ENCODE results near the gene ZC3H7B.
"Not testable (repeated sequence)": the region's sequence is repeated elsewhere in the genome, so short reads cannot be mapped to it uniquely, and the experiment has no call there.

The ZC3H7B gene, protein sequence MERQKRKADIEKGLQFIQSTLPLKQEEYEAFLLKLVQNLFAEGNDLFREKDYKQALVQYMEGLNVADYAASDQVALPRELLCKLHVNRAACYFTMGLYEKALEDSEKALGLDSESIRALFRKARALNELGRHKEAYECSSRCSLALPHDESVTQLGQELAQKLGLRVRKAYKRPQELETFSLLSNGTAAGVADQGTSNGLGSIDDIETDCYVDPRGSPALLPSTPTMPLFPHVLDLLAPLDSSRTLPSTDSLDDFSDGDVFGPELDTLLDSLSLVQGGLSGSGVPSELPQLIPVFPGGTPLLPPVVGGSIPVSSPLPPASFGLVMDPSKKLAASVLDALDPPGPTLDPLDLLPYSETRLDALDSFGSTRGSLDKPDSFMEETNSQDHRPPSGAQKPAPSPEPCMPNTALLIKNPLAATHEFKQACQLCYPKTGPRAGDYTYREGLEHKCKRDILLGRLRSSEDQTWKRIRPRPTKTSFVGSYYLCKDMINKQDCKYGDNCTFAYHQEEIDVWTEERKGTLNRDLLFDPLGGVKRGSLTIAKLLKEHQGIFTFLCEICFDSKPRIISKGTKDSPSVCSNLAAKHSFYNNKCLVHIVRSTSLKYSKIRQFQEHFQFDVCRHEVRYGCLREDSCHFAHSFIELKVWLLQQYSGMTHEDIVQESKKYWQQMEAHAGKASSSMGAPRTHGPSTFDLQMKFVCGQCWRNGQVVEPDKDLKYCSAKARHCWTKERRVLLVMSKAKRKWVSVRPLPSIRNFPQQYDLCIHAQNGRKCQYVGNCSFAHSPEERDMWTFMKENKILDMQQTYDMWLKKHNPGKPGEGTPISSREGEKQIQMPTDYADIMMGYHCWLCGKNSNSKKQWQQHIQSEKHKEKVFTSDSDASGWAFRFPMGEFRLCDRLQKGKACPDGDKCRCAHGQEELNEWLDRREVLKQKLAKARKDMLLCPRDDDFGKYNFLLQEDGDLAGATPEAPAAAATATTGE

DNA sequence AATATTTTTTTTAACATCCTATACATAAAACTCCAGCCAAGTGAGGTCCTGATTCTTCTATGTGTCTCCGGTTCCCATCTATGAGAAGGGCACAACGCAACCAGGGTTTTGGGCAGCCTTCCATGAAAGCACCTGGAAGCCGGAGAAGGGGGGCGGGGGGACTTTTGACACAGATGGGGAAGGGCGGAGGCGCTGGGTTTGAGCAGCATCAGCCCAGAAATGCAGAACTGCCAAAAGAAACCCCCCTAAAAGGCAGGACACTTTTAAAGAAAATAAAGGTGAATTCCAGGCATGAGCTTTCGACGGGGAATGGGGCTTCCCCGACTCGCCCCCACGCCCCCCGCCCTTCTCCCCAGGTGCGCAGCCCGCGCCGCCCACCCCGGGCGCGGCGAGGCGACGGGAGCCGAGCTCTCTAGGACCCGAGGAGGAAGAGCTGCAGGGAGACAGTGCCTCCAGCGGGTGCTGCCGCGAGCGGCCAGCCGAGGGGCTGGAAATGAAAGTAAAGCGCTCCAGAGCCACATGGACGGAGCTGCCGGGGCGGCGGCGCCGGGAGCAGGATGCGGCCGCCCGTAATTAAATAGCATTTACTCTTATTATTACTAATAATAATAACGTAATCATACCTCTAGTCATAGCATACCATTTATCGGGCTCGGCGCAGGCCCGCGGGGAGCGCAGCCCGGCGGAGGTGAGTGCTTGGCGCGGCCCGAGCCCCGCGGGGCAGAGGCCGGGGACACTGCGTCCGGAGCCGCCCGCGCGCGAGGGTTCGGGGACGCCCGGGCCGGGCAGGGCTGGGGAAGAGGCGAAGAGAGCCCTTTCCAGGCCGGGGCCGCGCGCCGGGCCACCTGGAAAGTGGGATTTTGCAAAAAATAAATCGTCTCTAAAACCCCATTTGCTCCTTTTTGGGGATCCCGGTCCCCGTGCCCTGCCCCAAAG is at the start of gene ZC3H7B:
Gene ZC3H7B (plus strand): TSS at position 441 of the 936 bp plus-strand sequence. CDS start 19,136 bp downstream, outside the sequence.
- FAIRE-seq, result no peak

DNA sequence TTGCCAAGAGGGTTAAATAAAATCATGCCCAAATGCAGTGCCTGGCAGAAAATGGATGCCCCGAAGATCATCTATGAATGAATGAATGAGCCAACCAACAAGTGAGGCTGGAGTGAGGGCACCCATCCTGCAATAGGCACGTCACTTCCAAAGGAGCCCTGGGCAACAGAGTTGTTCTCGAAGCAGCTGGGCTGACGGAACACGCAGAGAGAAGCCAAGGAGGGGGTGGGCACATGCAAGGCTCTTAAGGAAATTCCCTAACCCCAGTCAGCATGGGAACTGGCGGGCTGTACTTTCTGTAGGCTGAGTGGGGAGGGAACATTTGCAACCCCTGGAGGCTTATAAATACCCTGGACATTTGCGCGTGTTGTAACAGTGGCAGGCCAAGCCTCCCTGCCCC is 49.0 kb upstream of the ZC3H7B start:
- FAIRE-seq, result no peak

DNA sequence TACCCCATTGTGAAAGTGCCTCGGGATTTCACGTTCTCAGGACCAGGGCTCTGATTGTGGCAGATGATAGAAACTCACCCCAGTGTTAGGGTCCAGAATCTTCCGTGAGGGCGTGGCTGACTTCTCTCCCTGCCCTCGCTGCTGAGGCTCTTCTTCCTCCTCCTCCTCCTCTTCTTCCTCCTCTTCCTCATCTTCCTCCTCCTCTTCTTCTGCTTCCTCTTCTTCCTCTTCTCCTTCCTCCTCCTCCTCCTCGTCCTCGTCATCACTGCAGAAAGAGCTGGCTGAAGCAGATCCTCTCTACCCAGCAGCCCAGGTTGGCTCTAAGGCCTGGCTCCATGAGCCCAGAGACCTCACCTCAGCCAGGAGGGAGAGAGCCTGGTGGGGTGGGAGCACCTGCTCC is 47.1 kb upstream of the ZC3H7B start:
- no peak for FAIRE-seq

DNA sequence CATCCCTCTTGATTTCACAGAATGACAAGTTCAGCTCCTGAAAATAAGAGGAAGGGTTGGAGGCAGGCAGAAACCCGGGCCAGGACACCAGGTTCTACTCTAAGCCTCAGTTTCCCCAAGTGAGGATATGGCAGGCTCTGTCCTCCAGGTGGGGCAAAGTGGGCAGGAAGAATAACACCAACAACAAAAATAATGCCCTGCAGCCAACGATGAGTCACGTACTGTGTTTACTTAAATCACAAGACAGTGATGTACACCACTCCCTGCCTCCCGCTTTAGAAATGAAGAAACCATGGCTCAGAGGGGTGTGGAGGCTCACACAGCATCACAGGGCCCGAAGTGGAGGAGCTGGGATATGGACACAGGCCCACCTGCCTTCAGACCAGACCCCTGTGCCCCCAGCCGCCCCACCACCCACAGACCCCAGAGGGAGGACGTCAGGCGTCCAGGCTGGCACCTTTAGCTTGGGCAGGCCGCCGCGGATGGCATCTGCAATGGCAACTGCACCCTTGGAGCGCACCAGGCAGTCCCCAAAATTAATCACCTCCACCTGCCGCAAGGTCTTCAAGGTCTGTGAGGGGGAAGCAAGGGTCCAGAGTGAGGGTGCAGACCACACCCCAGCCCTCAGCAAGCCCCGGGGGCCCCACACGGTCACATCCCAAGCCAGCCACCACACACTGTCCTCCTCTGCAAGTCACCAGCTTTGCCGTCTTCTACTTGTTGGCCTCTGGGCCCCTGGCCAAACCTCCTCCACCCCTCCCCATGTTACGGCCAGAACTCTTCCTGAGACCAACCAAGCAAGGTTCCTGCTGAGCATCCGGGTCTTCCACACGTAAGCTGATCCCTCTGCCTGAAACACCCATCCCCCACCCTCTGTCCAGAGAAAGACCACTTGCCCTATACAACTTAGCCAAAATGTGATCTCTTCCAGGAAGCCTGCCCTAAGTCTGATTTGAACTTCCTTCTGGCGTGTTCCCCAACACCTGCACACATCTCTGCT is 44.8 kb upstream of the ZC3H7B start:
- no peak for FAIRE-seq

DNA sequence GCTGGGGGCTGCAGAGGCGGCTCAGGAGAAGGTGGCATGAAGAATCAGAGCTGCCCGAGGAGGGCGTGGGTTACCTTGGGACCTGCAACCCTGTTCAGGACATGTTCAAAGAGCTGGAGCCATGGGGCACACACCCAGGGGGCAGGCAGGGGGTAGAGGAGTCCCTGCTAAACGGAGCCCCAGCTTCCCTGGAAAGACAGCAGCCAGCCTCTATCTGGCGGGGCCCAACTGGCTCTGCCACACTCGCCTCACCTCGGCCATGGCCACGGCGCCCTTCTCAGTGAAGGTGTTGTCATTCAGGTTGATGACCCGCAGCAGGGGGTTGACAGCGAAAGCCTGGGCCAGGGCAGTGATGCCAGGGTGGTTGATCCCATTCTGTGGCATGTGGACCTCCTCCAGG is 43.6 kb upstream of the ZC3H7B start:
- no peak for FAIRE-seq

GRCh38 chr22:41259756-41260155 is 41.6 kb upstream of the ZC3H7B start:
- FAIRE-seq, result not testable (repeated sequence)

GRCh38 chr22:41260871-41261270 is 40.5 kb upstream of the ZC3H7B start:
- no peak for FAIRE-seq

GRCh38 chr22:41261541-41262249 is 39.6 kb upstream of the ZC3H7B start:
- FAIRE-seq, result no peak

DNA sequence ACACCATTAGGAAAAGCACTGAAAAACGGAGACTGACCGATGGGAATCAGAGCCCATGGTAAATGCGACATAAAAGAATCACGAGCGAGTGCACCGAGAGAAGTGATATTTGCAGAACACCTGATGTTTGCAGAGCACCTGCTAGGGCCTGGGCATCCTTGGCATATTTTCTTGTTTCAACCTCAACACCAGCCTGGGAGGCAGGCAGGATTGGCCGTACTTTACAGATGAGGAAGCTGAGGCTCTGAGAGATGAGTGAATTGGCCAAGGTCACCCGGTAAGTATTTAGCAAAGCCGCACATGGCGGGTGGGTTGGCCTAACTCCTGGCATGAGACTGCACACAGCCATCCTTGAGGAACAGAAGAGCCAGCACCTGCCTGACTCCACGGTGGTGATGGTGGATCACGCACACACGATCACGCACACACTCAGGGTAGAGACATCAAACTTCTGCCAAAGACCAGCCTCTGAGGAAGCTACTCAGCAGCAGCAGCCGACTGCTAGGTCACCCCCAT is 39.0 kb upstream of the ZC3H7B start:
- FAIRE-seq, result no peak

DNA sequence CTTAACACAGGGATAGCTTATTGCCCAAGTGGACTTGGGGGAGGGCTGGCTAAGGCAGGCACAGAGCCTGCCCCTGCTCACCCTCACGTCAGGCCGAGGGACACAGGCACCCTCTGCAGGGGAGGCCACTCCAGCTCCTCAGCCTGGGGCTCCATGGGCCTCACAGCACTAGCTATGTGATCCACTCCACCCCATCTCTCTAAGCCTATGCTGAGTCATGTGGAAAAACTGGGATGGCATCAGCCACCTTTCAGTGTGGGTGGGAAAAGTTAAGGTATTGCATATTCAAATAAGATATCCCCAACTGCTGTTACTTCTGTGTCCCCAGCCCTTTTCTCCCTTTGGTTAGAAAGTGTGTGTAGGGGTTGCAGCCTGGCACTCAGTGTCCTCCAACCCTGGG is 37.6 kb upstream of the ZC3H7B start:
- FAIRE-seq, result no peak

DNA sequence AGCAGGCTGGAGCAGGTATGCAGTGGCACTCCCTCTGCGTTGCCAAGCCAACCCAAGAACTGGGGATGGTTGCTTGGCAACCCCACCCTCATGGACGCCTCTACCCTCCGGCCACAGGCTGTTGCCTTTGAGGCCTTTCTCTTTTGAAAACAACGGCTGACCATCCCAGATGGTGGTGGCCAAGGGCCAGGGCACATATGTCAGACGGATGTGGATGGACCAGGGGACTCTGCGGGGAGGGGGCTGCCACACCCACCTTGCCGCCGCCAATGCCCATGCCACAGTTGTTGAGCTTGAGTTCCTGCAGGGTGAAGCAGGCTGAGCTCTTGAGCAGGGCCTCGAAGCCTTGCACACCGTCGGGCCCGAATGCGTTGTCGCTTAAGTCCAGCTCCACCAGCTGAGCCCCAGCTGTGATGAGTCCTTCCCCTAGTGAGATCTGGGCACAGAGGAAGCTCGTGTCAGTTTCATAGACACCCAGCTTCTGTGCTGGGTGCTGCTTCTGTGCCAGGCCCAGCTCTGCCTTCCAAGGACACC is 36.9 kb upstream of the ZC3H7B start:
- no peak for FAIRE-seq

DNA sequence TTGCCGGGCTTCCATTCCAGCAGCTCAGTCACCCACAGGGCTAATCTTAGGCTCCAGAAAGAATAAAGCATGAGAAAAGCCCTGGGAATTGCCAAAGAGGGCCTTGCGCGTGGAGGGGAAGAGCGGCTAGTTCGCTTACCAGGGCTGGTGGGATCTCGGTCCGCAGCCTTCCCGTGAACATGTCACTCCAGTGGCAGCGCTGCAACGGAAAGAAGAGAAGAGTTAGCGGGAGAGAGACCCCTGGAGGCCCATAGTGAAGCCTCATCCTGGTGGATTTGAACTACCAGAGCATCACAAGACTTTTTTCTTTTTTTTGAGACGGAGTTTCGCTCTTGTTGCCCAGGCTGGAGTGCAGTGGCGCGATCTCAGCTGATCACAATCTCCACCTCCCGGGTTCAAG is 33.4 kb upstream of the ZC3H7B start:
- FAIRE-seq, result no peak

DNA sequence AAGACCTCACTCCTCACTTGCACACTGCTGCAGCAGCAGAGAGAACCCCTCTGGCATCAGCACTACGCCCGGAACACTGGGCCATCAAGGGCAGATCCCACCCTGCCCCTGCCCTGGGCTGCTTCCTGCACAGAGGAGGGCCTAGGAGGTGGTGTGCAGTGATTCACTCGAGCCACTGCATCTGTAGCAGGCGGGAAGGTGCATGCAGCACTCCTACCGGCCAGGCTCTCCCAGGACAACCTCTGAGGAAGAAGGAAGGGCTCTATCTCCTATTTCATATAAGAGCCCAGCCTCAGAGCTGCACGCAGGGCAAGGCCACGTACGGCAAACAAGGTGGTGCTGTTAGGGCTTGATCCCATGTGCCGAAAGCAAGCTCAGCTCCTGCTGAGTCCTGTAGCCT is 29.5 kb upstream of the ZC3H7B start:
- no peak for FAIRE-seq

- no peak for FAIRE-seq
Observed at GRCh38 chr22:41273128-41273527, 28.2 kb upstream of the ZC3H7B start.

GRCh38 chr22:41274856-41275255 is 26.5 kb upstream of the ZC3H7B start:
- FAIRE-seq, result no peak

- no peak for FAIRE-seq
Observed at GRCh38 chr22:41280065-41280464, 21.3 kb upstream of the ZC3H7B start.

GRCh38 chr22:41280854-41281253 is 20.5 kb upstream of the ZC3H7B start:
- no peak for FAIRE-seq

DNA sequence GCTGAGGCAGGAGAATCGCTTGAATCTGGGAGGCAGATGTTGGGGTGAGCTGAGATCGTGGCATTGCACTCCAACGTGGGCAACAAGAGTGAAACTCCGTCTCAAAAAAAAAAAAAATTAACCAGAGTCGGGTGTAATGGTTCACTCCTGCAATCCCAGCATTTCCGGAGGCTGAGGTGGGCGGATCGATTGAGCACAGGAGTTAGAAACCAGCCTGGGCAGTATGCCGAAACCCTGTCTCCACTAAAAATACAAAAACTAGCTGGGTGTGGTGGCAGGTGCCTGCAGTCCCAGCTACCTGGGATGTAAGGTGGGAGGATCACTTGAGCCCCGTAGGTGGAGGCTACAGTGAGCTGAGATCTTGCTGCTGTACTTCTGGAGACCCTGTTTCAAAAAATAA is 16.9 kb upstream of the ZC3H7B start:
- FAIRE-seq, result no peak

DNA sequence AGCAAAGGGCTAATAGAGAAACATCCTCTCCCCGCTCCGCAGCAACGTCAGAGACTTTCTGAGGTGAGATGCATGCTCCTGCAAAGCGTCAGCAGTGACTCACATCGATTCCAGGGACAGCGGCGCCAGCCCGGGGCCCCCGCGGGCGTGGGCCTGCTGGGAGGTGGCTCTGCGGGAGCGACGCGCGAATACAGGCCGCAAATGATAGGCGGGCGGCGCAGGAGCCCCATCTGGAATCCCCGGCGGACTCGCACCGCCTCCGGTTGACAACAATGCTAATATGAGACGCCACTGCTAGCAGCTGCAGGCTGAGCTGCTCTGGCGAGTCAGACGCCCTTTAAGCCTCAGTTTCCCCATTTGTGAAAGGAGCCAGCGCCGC is 15.9 kb upstream of the ZC3H7B start:
- no peak for FAIRE-seq
